SK-N-MC (cell line): ENCODE data around the gene IPPK.

Experiments used
- EZH2 ChIP-seq: fragments of 200-600 bp; sonication (generic); IDR thresholded peaks from one replicate; pipeline ENCODE4 v1.6.1; 2017; ENCODE audit warnings: antibody characterized with exemption
- FOXP2 ChIP-seq: optimal IDR thresholded peaks from 2 replicates; pipeline ENCODE3; 2011; ENCODE audit warnings: mild to moderate bottlenecking, moderate library complexity; ENCODE audit not compliant: insufficient read depth; ENCODE audit errors: extremely low read length, control extremely low read depth
- POLR2AphosphoS5 ChIP-seq: IDR thresholded peaks from 2 replicates; pipeline ENCODE4 v1.6.1; 2012; ENCODE audit warnings: mild to moderate bottlenecking, low read depth, low read length, borderline replicate concordance

DNA sequence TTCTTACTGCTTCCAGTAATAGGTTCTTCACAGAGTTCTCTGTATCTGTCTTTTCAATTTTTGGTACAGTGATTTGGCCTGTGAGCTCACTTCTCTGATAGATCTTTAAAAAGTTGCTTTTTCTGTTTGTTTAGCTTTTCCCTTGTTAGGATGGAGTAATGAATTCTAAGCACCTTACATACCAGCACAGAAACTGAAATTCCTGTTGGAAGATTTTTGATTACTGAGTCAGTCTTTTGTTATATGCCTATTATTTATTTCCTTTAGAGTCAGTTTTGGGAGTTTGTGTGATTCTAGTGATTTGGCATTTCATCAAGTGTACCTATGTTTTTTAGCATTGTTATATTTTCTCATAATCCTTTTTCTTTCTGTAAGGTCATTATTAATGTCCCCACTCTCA, 37.6 kb upstream of the IPPK start:
- TF ChIP-seq EZH2 (no peak), POLR2AphosphoS5 (no peak), FOXP2 (no peak)
